A549 treated with AZD9567 at 1 μM for 4 hours (cell line): ENCODE results near the gene PRR20E. TPM values are rescaled to one million over a fixed set of nuclear protein-coding genes. Genes with fewer than 3 reads are reported as not detected.

Experiments
- total RNA-seq: library from RNA; stranded (reverse); fragments of 200-300 nt; extraction: Qiagen RNA extraction; gene quantifications from 5 replicates; pipeline ENCODE4 v1.2.3, GENCODE V29; 2022; ENCODE audit not compliant: insufficient read depth

The PRR20E gene
- total RNA-seq = not detected in 5 replicates

DNA sequence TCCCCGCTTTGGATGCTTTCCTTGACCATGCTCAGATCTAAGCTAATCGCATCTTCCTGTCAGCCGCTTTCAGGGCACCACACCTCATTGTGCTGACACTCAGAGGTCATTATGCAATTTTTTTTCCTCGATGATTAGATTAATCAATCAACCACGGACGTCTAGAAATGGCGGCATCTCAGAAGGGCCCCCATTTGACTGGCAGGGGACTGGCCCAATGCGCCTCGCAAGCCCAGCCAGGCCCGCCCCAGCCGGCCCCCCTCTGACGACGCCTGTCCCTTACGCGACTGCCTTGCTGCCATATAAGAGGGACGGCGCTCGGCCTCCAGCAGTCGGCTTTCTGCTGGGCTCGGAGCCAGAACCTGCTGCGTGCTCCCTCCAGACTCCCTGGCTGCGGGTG is at the start of gene PRR20E:
PRR20E (plus strand) TSS at position 301 of the 400 bp plus-strand sequence. CDS start 387 bp downstream, outside the sequence.

DNA sequence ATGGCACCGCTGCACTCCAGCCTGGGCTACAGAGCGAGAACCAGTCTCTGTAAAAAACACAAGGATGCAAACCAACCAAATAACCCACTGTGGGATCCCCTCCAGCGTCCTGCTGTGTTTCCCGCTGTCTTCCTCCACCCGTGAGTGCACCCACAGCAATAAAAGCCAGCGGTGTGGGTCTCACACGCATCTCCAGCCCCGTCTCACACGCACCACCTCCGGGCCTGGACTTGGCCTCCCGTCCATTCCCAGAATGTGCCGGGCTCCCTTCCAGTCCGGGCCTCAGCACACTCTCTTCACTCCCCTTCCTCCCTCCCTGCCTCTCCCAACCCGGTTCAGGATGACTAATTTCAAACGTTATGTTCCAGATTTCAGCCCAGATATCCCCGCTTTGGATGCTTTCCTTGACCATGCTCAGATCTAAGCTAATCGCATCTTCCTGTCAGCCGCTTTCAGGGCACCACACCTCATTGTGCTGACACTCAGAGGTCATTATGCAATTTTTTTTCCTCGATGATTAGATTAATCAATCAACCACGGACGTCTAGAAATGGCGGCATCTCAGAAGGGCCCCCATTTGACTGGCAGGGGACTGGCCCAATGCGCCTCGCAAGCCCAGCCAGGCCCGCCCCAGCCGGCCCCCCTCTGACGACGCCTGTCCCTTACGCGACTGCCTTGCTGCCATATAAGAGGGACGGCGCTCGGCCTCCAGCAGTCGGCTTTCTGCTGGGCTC is 26.6 kb upstream of the PRR20E start, which contains the start of gene PRR20A:
PRR20A (plus strand) TSS at position 684 of the 734 bp plus-strand sequence. CDS start 387 bp downstream, outside the sequence.

DNA sequence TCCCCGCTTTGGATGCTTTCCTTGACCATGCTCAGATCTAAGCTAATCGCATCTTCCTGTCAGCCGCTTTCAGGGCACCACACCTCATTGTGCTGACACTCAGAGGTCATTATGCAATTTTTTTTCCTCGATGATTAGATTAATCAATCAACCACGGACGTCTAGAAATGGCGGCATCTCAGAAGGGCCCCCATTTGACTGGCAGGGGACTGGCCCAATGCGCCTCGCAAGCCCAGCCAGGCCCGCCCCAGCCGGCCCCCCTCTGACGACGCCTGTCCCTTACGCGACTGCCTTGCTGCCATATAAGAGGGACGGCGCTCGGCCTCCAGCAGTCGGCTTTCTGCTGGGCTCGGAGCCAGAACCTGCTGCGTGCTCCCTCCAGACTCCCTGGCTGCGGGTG is 19.8 kb upstream of the PRR20E start, which contains the start of gene PRR20B:
PRR20B (plus strand) TSS at position 301 of the 400 bp plus-strand sequence. CDS start 387 bp downstream, outside the sequence.

DNA sequence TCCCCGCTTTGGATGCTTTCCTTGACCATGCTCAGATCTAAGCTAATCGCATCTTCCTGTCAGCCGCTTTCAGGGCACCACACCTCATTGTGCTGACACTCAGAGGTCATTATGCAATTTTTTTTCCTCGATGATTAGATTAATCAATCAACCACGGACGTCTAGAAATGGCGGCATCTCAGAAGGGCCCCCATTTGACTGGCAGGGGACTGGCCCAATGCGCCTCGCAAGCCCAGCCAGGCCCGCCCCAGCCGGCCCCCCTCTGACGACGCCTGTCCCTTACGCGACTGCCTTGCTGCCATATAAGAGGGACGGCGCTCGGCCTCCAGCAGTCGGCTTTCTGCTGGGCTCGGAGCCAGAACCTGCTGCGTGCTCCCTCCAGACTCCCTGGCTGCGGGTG is 13.2 kb upstream of the PRR20E start, which contains the start of gene PRR20C:
PRR20C (plus strand) TSS at position 301 of the 400 bp plus-strand sequence. CDS start 387 bp downstream, outside the sequence.

DNA sequence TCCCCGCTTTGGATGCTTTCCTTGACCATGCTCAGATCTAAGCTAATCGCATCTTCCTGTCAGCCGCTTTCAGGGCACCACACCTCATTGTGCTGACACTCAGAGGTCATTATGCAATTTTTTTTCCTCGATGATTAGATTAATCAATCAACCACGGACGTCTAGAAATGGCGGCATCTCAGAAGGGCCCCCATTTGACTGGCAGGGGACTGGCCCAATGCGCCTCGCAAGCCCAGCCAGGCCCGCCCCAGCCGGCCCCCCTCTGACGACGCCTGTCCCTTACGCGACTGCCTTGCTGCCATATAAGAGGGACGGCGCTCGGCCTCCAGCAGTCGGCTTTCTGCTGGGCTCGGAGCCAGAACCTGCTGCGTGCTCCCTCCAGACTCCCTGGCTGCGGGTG is 6.7 kb upstream of the PRR20E start, which contains the start of gene PRR20D:
PRR20D (plus strand) TSS at position 301 of the 400 bp plus-strand sequence. CDS start 387 bp downstream, outside the sequence.

Other genes starting within 250 kb of the PRR20E start
- not detected in 5 replicates for gene PRR20A, start 26.3 kb upstream of the PRR20E start, total RNA-seq
- not detected in 5 replicates for gene PRR20B, start 19.7 kb upstream of the PRR20E start, total RNA-seq
- not detected in 5 replicates for gene PRR20C, start 13.1 kb upstream of the PRR20E start, total RNA-seq
- not detected in 5 replicates for gene PRR20D, start 6.6 kb upstream of the PRR20E start, total RNA-seq